Measurements from ENCODE around the gene CALY. TPM values are rescaled to one million over a fixed set of nuclear protein-coding genes. Genes with fewer than 3 reads are reported as not detected.

Gene CALY
- polyA plus RNA-seq, 1 of the 3 experiments (the other 2 are of a cell fraction), result 3.3 TPM

GRCh38 chr10:133359972-133360610 is 23.4 kb upstream of the CALY start:
- peaks cover 6 to 23% of the 10 kb centered on the region in 2 experiments for H3K36me3 ChIP-seq (replicated peaks in 1 of 2; ENCODE audit: control insufficient read depth in 1 of 2, insufficient read depth in 2 of 2, low read length in 1 of 2)
- no peak overlapping the region for H3K4me3 ChIP-seq (ENCODE audit: low read depth in 2 of 2, low read length in 1 of 2)
- H3K27ac ChIP-seq (ENCODE audit: low read depth in 2 of 2, low read length in 1 of 2), result peak overlapping the region in 1 of 2 experiments; percentile 2; a peak in 1 of 4 replicates
- no peak for TF ChIP-seq TAF1 (IDR thresholded peaks at IDR 0.05; ENCODE audit: borderline replicate concordance, low read depth, low read length)
- TF ChIP-seq GATA2 (CRISPR knock-in tag; IDR thresholded peaks at IDR 0.05), result peak; percentile 60
- 0 out of 2 replicates have a peak, but pooled peaks have one; percentile 11 for TF ChIP-seq MXI1 (IDR thresholded peaks at IDR 0.05; ENCODE audit: low read depth, low read length)
- no peak for TF ChIP-seq CHD2 (IDR thresholded peaks at IDR 0.05; ENCODE audit: low read length, partially characterized antibody)
- ChIA-PET CTCF (interaction anchor here (1.4 to 9.1 kb wide), 2 partner anchors 18 to 32 kb away, joined by 7 to 73 read pairs; partner anchors contain the start of gene PAOX), POLR2A (interaction anchor here (1.0 to 1.6 kb wide), 2 partner anchors 13 to 34 kb away, joined by 3 to 5 read pairs; partner anchors contain the start of genes ECHS1 and MTG1)
- H3F3A ChIP-seq (replicated peaks; ENCODE audit: insufficient read depth), result no peaks in the 10 kb centered on the region
- no peak overlapping the region for H2AFZ ChIP-seq (ENCODE audit: low read depth)
- DNase-seq, result no peak
- H3K27me3 ChIP-seq (ENCODE audit: insufficient read depth), result no peaks in the 10 kb centered on the region
- H3K9me2 ChIP-seq, result no peaks in the 10 kb centered on the region
- H3K4me1 ChIP-seq (ENCODE audit: control insufficient read depth in 1 of 2, insufficient read depth in 2 of 2, low read depth in 1 of 2, low read length in 1 of 2), result peaks cover 0 to 36% of the 10 kb centered on the region in 2 experiments; a peak in 1 of 4 replicates
- H3K79me2 ChIP-seq (ENCODE audit: insufficient read depth), result no peaks in the 10 kb centered on the region
- no peak overlapping the region for H3K9ac ChIP-seq
- no peaks in the 10 kb centered on the region for H3K9me3 ChIP-seq
- no peaks in the 10 kb centered on the region for H4K20me1 ChIP-seq (ENCODE audit: insufficient read depth)
- H3K4me2 ChIP-seq, result no peak overlapping the region
- WGBS (ENCODE audit: low lambda C conversion rate), result 80% methylated on average over 17 of the region's 17 CpGs

GRCh38 chr10:133359554-133359971 is 22.9 kb upstream of the CALY start:
- Histone ChIP-seq H3K27ac (ENCODE audit: low read depth in 2 of 2, low read length in 1 of 2) (peak overlapping the region in 1 of 2 experiments; percentile 2; a peak in 1 of 4 replicates), H4K20me1 (ENCODE audit: insufficient read depth) (no peaks in the 10 kb centered on the region), H3F3A (replicated peaks; ENCODE audit: insufficient read depth) (no peaks in the 10 kb centered on the region), H3K9ac (no peak overlapping the region), H3K36me3 (replicated peaks in 1 of 2; ENCODE audit: control insufficient read depth in 1 of 2, insufficient read depth in 2 of 2, low read length in 1 of 2) (peaks cover 6 to 19% of the 10 kb centered on the region in 2 experiments), H2AFZ (ENCODE audit: low read depth) (no peak overlapping the region), H3K4me3 (ENCODE audit: low read depth in 2 of 2, low read length in 1 of 2) (no peak overlapping the region), H3K79me2 (ENCODE audit: insufficient read depth) (no peaks in the 10 kb centered on the region), H3K4me1 (ENCODE audit: control insufficient read depth in 1 of 2, insufficient read depth in 2 of 2, low read depth in 1 of 2, low read length in 1 of 2) (peaks cover 0 to 36% of the 10 kb centered on the region in 2 experiments; a peak in 1 of 4 replicates), H3K9me3 (no peaks in the 10 kb centered on the region), H3K4me2 (no peak overlapping the region), H3K9me2 (no peaks in the 10 kb centered on the region), H3K27me3 (ENCODE audit: insufficient read depth) (no peaks in the 10 kb centered on the region)
- ChIA-PET POLR2A (interaction anchor here (1.0 to 1.6 kb wide), 2 partner anchors 14 to 35 kb away, joined by 3 to 5 read pairs; partner anchors contain the start of genes ECHS1 and MTG1), CTCF (interaction anchor here (1.0 to 9.1 kb wide), 2 partner anchors 10 to 31 kb away, joined by 3 to 73 read pairs; no protein-coding TSS in a partner anchor)
- peak; percentile 39; the same call in 1 of the 2 replicates for TF ChIP-seq NFIC (IDR thresholded peaks at IDR 0.05; ENCODE audit: borderline replicate concordance)
- TF ChIP-seq, protein P1, sequence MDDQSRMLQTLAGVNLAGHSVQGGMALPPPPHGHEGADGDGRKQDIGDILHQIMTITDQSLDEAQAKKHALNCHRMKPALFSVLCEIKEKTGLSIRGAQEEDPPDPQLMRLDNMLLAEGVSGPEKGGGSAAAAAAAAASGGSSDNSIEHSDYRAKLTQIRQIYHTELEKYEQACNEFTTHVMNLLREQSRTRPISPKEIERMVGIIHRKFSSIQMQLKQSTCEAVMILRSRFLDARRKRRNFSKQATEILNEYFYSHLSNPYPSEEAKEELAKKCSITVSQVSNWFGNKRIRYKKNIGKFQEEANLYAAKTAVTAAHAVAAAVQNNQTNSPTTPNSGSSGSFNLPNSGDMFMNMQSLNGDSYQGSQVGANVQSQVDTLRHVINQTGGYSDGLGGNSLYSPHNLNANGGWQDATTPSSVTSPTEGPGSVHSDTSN (IDR thresholded peaks at IDR 0.05), result no peak
- no peak for TF ChIP-seq FOXJ3 (CRISPR knock-in tag; IDR thresholded peaks at IDR 0.05)
- 0 out of 2 replicates have a peak, but pooled peaks have one; percentile 12 for TF ChIP-seq MXI1 (IDR thresholded peaks at IDR 0.05; ENCODE audit: low read depth, low read length)
- WGBS (ENCODE audit: low lambda C conversion rate), result 38% methylated on average over 5 of the region's 6 CpGs
- peak; percentile 59 for DNase-seq

DNA sequence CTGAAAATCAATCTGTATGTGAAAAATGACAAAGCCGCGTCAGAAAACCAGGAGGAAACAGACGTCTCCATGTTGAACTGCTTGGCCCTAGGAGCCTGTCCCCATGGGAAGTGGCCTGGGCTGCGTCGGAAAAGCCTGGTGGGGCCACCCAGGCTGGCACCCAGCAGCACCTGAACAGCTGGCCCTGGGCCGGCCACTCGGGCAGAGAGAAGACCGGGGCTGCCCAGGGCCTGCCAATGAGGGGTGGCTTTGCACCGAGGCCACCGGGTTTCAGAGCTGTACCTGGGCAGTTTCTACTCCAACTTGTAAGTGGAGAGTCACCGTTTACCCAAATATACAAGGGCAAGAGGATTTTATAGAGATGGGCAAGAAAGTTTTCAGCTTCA is 22.2 kb upstream of the CALY start:
- Histone ChIP-seq H3K9me3 (no peaks in the 10 kb centered on the region), H3K4me3 (ENCODE audit: low read depth in 2 of 2, low read length in 1 of 2) (no peak overlapping the region), H3K9me2 (no peaks in the 10 kb centered on the region), H3K4me2 (no peak overlapping the region), H2AFZ (ENCODE audit: low read depth) (no peak overlapping the region), H4K20me1 (ENCODE audit: insufficient read depth) (no peaks in the 10 kb centered on the region), H3K4me1 (ENCODE audit: control insufficient read depth in 1 of 2, insufficient read depth in 2 of 2, low read depth in 1 of 2, low read length in 1 of 2) (peaks cover 0 to 36% of the 10 kb centered on the region in 2 experiments; a peak in 1 of 4 replicates), H3K79me2 (ENCODE audit: insufficient read depth) (no peaks in the 10 kb centered on the region), H3K27me3 (ENCODE audit: insufficient read depth) (no peaks in the 10 kb centered on the region), H3F3A (replicated peaks; ENCODE audit: insufficient read depth) (no peaks in the 10 kb centered on the region), H3K36me3 (replicated peaks in 1 of 2; ENCODE audit: control insufficient read depth in 1 of 2, insufficient read depth in 2 of 2, low read length in 1 of 2) (peaks cover 6 to 14% of the 10 kb centered on the region in 2 experiments), H3K27ac (ENCODE audit: low read depth in 2 of 2, low read length in 1 of 2) (peak overlapping the region in 1 of 2 experiments; percentile 39; a peak in 1 of 4 replicates), H3K9ac (no peak overlapping the region)
- POLR2A ChIA-PET, result interaction anchor here (1.6 kb wide), 1 partner anchor 14 kb away, joined by 5 read pairs; the partner anchor contains the start of gene ECHS1
- no peak for DNase-seq
- 95% methylated on average over 10 of the region's 11 CpGs for WGBS (ENCODE audit: low lambda C conversion rate)
- CTCF ChIA-PET, result interaction anchor here (1.0 to 9.1 kb wide), 2 partner anchors 11 to 30 kb away, joined by 3 to 73 read pairs; no protein-coding TSS in a partner anchor
- TF ChIP-seq, protein P2, sequence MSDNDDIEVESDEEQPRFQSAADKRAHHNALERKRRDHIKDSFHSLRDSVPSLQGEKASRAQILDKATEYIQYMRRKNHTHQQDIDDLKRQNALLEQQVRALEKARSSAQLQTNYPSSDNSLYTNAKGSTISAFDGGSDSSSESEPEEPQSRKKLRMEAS (IDR thresholded peaks at IDR 0.05; ENCODE audit: low read depth), result no peak
- TF ChIP-seq RAD21 (IDR thresholded peaks at IDR 0.05; ENCODE audit: low read length) (no peak), YY1 (IDR thresholded peaks at IDR 0.05; ENCODE audit: low read depth) (no peak), RXRA (IDR thresholded peaks at IDR 0.05; ENCODE audit: borderline replicate concordance, low read depth) (no peak), ELF1 (IDR thresholded peaks at IDR 0.05) (no peak), FOXJ3 (CRISPR knock-in tag; IDR thresholded peaks at IDR 0.05) (no peak), RCOR1 (IDR thresholded peaks at IDR 0.05; ENCODE audit: low read length) (no peak), TEAD4 (IDR thresholded peaks at IDR 0.05; ENCODE audit: borderline replicate concordance, insufficient read depth) (no peak), ZBTB33 (IDR thresholded peaks at IDR 0.05; ENCODE audit: borderline replicate concordance, low read depth) (no peak), TCF12 (IDR thresholded peaks at IDR 0.05) (no peak), MXI1 (IDR thresholded peaks at IDR 0.05; ENCODE audit: low read depth, low read length) (no peak)
- TF ChIP-seq, protein P1 (IDR thresholded peaks at IDR 0.05), result no peak

Measured in SK-N-SH (cell line).